NCI-H128 (cell line): ENCODE measurements around the gene CMTM3.
"Not testable (repeated sequence)": the region's sequence is repeated elsewhere in the genome, so short reads cannot be mapped to it uniquely, and the experiment has no call there.

Experiments
- DNase-seq: peaks from one replicate; lab custom pipeline; 2025; ENCODE audit not compliant: unreplicated experiment; lab: John Stamatoyannopoulos, UW

Gene CMTM3

GRCh38 chr16:66608241-66609138, 4.0 kb downstream of the CMTM3 start:
- peak; percentile 42 for DNase-seq

DNA sequence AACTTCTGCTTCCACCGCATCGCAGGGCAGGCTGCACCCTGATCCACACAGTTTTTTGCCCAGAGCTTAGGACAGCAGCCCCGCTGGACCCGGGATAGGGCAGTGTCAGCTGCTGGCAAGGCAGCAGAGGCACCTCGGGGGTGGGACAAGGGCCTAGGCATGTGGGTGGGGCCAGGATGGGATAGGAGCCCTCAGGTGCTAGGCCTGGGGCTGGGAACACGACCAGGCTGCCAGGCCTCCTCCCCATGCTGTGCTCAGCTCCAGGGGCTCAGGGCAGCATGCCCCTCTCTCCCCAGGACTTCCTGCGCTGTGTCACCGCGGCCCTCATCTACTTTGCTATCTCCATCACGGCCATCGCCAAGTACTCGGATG, 4.6 kb downstream of the CMTM3 start:
- DNase-seq: no peak

- DNase-seq: no peak
Measured at GRCh38 chr16:66610111-66610820, 5.8 kb downstream of the CMTM3 start.

DNA sequence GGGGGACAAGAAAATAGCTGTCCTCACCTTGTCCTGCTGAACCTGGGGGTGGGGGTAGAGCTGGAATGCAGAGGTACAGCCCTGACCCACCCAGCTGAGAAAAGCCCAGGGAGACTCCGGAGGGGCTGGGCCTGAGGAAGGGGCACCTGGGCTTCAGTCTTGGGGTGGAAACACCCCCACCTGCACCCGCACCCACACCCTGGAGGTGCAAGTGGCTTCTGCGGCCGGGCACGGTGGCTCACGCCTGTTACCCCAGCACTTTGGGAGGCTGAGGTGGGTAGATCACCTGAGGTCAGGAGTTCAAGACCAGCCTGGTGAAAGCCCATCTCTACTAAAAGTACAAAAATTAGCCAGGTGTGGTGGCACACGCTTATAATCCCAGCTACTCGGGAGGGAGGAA, 7.4 kb downstream of the CMTM3 start:
- DNase-seq: not testable (repeated sequence)

DNA sequence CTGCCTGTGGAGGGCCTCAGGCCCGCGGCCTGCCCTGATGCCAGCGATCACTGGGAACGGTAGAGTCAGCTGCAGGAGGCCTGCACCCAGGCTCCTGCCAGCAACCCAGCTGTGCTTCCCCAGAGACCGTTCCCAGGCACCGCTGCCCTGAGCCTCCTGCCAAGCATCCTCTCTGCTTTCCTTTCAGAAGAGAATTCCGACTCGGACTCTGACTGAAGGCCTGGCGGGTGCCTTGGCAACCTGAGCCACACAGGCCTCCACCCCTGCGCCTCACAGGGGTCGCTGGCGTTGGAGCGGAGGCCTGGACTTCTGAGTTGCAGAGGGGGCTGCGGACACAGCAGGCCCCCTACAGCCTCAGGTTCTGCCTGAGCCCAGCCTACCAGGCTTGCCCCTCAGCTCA, 7.9 kb downstream of the CMTM3 start:
- DNase-seq: no peak

- DNase-seq: no peak
Measured at GRCh38 chr16:66614161-66614802, 9.8 kb downstream of the CMTM3 start.

GRCh38 chr16:66616169-66616568, 11.7 kb downstream of the CMTM3 start:
- DNase-seq: no peak

GRCh38 chr16:66616592-66616991, 12.1 kb downstream of the CMTM3 start:
- DNase-seq: no peak

GRCh38 chr16:66617010-66617434, 12.5 kb downstream of the CMTM3 start:
- DNase-seq: no peak

DNA sequence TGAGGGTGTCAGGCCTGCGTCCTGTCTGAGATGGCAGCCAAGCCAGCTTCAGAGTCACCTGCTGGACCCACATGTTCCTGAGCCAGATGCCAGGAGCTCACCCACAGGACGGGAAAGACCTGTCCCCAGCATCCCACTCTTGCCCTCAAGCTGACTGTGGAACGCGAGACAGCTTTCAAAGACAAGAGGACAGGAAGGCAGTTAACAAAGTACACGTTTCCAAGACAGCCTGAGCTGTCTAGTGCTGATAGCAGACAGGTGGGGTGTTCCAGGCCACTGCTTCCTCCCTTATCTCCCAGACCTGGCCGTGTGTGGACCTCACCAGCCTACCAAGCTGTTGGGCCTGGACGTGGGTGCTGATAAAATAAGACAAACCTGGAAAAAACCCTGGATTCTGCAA, 13.2 kb downstream of the CMTM3 start:
- no peak for DNase-seq

- no peak for DNase-seq
Measured at GRCh38 chr16:66618588-66619375, 14.3 kb downstream of the CMTM3 start.

DNA sequence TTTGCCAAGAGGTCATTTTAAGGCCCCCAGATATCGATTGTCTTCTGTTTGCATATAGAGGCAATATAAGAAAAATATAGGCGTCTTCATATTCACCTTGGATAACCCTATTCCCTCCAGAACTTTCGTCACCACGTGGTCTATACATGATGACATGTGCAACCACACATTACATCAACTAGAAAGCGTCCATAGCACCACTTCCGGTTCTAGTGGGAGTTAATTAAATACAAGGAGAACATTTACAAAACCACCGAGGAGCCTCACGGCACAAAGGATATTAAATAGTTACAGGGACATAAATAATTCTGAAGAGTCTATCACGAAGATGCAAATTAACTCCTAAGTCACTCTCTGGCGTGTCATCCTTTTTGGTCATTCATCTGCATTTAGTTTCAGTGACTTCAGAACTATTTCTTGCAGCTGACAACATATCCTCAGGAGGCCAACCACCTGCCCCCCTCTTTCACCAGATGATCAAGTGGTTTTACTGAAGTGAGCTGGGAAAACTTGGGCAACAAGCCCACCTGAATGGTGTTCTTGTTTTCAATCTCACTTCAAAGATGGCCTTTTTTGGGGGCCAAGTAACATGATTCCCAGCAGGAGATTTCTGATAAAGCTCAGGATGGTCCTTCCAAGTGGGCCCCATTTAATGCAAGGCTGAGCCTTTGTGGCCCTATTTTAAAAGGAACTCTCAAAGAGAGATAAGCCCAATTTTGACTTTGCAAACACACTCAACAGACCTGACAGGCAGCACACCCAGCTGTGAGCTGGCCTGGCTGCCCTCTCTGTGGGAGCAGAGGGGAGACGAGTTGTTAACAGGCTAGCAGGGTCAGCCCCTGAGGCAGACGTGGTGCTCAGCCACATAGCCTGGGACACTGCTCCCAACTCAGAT, 15.3 kb downstream of the CMTM3 start:
- DNase-seq: no peak

DNA sequence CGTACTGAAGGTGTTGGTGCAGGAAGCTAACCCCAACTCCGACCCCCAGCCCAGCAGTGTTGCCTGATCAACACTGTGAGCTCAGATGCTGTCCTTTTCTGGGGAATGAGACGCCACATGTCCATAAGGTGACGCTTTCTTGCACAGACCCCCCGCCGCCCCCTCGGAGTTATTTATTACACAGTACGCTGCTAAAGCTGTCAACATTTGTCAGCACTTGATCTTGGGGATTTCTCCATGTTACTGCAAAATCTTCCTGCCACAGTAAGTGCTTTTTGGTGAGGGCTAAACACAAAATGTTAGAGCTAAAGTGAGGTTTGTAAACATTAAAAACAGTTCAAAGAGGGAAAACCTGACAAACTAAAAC, 15.9 kb downstream of the CMTM3 start:
- DNase-seq: no peak

- DNase-seq: no peak
Measured at GRCh38 chr16:66621973-66622372, 17.5 kb downstream of the CMTM3 start.

- no peak for DNase-seq
Measured at GRCh38 chr16:66622863-66623262, 18.4 kb downstream of the CMTM3 start.

GRCh38 chr16:66623755-66624154, 19.3 kb downstream of the CMTM3 start:
- DNase-seq: no peak

- DNase-seq: not testable (repeated sequence)
Measured at GRCh38 chr16:66627611-66628378, 23.3 kb downstream of the CMTM3 start.

DNA sequence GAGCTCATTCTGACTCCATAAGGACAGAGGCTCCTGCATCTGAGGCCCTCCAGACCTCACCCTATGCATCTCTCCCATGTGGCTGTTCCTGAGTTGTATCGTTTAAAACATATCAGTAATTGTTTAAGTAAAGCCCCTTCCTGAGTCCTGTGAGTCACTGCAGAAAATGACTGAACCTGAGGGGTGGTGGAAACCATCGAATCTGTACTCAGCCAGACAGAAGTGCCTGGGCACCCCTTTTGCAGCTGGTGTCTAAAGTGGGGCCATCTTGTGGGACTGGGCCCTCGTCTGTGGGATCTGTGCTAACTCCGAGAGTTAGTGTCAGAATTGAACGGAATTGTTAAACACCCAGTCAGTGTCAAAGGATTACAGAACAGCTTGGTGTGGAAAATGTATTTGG, 25.4 kb downstream of the CMTM3 start:
- DNase-seq: no peak

DNA sequence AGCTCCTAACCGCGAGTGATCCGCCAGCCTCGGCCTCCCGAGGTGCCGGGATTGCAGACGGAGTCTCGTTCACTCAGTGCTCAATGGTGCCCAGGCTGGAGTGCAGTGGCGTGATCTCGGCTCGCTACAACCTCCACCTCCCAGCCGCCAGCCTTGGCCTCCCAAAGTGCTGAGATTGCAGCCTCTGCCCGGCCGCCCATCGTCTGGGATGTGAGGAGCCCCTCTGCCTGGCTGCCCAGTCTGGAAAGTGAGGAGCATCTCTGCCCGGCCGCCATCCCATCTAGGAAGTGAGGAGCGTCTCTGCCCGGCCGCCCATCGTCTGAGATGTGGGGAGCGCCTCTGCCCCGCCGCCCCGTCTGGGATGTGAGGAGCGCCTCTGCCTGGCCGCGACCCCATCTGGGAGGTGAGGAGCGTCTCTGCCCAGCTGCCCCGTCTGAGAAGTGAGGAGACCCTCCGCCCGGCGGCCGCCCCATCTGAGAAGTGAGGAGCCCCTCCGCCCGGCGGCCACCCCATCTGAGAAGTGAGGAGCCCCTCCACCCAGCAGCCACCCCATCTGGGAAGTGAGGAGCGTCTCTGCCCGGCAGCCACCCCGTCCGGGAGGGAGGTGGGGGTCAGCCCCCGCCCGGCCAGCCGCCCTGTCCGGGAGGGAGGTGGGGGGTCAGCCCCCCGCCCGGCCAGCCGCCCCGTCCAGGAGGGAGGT, 26.2 kb downstream of the CMTM3 start:
- DNase-seq: not testable (repeated sequence)
